GM19463 (cell line): ENCODE results near the gene VWC2L.

Experiments
- ATAC-seq: cut with Tn5 transposase; IDR thresholded peaks from one replicate; pipeline ENCODE4 v1.9.1; 2021; ENCODE audit warnings: mild to moderate bottlenecking, moderate library complexity; ENCODE audit not compliant: unreplicated experiment

VWC2L gene

DNA sequence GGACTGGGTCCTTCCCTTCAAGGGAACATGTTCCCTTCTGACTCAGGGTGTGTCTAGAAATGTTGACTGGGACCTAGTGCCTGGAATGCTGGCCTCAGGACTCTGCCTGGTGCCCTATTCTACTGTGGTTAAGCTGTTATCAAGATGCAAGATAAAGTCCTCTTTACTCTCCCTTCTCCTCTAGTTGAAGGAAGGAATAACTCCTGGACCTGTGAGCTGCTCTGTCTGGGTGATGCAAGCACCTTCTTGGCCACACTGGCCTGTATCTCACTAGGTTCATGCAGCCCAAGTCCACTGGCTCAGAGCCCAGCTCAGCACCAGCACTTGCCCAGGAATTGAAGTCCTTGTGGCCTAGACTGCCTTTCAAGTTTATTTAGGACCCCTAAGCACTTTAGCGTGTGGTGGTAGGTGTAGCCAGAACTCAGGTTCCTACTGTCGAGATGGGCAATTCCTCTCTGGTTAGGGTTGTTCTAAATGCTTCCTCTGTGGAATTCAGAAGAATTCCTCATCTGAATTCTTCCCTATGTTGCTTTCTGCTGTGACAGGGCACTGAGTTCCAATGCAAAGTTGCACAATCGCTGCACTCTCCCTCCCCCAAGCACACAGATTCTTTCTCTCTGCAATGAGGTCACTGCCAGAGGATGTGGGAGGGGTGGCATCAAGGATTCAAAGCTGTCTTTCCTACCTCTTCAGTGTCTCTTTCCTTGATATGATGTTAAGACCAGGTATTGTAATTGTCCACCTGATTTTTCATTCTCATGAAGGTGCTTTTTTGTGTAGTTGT is 54.7 kb downstream of the VWC2L start:
- ATAC-seq = no peak

DNA sequence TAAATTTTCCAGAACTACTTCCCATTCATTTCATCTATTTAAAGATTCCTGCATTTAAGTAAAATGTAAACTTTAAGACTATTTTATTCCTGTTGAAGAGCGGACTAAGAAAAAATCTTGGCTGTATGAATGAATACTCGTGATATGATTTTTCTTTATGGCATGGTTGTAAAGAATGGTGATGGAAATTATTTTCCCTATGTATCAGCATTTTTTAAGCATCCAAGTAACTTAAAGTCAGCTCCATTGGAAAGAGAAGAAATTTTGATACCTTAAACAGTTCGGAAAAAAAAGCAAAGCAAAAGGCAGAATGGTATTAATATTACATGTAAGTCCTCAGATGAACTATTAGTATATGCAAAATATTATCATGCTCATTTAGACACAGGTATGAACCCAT is 58.9 kb downstream of the VWC2L start:
- no peak for ATAC-seq

DNA sequence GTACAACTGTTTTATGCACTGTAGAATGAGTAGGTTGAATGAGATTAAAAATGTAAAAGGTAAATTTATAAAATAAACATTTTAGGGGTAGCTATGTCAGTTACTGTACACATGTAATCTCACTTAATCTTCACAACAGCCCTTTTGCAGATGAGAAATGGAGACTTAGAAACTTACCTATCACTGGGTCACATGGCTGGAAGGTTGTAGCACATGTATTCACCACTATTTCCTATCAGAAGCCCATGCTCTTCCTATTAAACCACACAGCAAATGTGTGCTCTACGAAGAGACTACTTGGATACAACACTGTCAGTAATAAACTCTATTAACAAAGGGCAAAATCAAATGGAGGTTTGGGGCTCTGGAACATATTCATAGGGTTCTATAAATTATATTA is 60.5 kb downstream of the VWC2L start:
- ATAC-seq = no peak

DNA sequence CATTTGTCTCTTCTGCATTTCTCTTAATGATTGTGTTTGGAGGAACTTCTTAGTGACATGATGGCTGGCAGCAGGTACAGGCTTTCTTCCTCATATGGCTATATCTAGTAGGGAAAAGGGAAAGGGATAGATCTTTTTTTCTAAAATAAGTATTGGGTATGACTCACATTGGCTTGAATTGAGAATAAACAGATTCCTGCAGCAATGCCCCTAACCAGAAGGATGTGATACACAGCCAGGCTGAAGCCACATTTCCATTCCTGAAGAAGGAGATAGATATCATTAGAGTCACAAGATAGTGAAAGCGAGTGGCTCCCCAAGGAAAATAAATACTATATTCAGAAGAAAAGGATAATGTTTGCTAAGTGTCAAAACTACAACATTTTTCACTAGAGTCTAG is 61.1 kb downstream of the VWC2L start:
- ATAC-seq = no peak

DNA sequence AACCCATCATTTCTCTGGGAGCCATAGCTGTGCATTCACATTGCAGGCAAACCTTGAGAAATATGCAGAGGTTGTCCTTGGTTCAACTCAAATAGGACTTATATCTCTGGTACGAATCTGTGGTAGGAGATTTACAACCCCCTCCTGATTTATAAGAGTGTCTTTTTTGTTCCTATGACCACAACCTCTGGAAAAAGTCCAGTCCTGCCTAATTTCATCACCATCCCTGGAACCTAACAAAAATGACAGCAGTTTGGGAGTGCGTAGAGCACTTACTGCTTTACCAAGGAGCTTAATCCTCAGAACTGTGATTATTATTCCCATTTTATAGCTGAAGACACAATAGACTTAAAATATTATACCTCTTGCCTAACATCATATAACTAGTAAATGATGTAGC is 66.5 kb downstream of the VWC2L start:
- ATAC-seq = no peak

DNA sequence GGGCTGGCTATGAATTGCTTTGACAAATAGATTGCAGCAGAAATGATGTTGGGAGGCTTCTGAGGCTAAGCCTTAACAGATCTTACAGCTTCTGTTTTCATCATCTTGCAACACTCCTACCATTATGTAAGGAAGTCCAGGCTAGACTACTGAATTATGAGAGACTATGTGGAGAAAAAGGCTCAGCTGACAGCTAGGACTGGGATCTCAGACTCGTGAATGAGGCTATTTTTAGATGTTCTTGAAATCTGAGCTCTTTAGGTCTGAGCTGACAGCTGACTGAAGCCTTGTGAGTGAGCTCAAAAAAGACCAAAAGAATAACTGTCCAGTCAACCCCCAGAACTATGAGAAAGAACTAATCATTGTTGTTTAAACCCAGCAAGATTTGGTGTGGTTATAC is 70.3 kb downstream of the VWC2L start:
- no peak for ATAC-seq

DNA sequence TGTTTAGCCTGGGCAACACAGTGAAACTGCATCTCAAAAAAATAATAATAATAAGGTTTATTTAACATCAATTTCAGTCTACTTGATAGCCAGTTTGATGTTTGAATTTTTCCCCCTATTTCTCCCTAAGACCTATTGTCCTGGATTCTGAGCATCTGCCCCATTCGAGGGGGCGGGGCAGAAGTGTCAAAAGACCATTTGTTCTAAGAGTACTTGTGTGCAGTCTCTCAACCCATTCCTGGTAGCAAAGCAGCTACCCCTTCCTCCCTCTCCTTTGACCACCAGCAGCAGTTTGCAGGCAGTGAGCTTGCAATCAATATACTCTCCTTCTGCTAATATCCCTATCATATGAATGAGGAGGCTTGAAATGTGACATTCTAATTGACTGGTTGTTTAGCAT is 71.9 kb downstream of the VWC2L start:
- ATAC-seq = no peak

DNA sequence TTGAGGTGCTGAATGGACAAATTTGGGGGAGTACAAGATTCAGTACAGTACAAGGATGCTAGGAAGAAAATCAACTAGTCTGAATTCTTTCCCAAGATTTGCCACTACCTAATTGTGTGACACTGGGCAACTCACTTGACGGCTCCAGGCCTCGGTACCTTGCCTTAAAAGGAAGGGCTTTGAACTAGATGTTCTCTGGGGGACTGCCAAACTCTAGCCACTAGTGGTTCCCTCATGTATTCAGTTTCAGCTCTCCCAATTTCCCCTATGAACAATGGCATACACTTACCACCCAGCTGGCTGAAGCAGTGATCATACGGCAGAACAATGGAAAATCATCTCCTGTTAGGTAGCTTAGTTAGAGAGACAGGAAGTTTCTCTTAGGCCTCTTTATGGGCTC is 73.4 kb downstream of the VWC2L start:
- no peak for ATAC-seq

DNA sequence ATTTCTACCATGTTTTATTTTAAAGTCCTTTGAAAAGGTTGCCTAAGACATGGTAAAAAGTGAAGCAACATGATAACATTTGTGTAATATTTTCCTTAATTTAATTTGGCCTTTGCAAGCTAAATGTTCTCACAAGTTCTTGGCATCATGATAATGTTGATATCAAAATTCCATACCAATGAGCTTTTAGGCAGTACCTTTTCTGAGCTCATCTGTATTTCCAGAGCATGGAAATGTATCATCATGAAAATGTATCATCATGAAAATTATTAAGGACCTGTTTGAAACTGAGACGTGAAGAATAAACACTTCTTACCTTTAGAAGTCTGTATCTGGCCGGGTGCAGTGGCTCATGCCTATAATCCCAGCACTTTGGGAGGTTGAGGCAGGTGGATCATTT is 73.8 kb downstream of the VWC2L start:
- ATAC-seq = no peak

DNA sequence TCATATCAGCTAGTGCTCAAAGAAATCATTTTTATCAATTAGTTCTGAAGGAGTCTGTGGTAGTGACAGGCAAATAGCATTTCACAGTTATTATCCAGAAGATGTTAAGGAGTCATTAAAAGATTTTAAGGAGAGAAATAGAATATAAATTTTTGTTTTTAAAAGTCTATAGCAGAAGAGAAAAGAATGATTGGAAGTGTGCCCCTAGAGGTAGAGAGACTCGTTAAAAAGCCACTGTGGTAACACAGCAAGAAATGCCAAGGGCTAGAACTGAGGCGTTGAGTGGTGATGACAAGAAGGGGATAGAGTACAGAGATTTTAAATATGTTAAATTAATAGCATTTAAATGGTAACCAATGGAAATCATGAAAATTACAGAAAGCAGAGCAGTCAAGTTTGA is 78.3 kb downstream of the VWC2L start:
- no peak for ATAC-seq

DNA sequence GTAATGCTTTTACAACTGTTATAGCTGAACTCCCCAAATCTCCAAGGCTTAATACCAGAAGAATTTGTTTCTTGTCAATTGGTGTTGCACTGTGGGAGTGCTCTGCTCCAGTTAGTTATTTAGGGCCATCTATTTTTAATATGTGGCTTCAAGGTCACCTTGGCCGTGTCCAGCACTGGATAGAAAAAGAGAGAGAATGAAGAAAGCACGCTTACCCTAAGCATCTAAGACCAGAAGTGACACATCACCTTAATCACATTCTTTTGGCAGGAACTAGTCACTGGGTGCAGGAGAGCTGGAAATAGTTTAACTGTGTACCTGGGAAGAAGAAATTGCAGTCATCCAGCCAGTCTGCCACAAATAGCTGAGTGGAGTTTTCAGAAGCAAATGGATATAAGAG is 78.8 kb downstream of the VWC2L start:
- ATAC-seq = no peak

DNA sequence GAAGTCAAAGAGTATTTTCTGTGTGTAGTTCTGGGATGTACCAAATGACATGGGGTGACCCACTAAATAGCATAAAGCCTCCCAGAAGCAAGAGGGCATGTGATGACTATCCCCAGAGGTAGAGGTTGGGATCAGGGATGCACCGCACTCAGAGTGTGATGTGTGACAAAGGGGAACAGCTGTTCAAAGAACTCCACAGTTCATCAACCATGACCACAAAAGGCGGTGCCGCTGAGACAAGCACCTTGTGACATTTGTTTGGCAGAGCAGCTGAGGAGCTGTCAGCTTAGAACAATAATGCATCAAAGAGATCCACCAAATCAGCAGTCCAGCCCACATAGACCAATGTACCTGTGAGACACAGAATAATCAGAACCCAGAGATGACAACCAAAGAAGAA is 81.3 kb downstream of the VWC2L start:
- ATAC-seq = no peak

DNA sequence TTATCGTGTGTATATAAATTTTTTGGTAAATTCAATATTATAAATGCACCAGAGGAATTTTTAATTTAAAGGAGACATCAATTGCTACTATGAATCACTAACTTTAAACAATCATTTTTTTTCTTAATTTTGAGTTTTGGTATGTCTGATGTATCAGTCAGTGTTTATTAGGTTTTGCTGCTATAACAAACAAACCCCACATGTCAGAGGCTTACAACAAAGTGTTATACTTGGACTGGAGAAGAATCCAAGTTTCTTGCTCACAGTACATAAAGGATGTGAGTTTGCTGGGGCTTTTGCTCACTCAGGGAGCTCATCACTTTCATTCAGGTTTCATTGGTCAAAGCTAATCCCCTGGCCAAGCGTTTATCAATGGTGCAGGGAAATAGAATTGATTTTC is 81.8 kb downstream of the VWC2L start:
- no peak for ATAC-seq

DNA sequence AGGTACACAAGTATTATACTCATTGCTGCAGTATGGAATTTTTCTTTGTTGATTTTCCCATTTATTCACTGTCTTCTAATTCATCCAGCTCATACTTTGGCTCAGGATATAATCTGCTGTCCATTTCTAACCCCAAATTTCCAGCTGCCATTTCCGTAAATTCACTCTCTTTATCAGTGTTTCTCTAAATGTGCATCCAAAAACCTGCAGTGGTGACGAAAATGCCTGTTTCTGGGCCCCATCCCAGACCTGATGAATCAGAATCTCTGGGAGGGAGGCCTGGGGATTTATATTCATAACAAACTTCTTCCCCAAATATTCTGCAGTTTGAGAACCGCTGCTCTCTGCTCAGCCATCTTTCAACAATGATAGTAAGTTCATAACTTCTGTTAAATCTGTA is 86.6 kb downstream of the VWC2L start:
- no peak for ATAC-seq

DNA sequence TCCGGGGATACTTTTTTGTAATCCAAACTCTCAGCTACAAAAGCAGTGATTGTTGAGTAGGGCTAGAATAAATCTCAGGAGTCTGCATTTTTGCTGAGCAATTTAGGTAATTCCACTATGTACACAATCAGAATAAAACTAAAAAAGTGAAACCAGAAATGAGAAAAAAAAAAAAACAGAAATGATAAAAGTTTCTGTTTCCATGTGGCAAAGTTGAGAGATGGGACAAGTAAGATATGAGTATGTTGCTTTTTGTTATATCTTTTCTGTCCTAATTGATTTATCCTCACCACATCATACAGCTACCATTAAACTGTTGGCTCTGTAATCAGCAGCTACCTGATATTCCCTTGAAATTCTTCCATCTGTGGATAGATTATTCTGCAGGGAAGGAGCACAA is 92.7 kb downstream of the VWC2L start:
- no peak for ATAC-seq

DNA sequence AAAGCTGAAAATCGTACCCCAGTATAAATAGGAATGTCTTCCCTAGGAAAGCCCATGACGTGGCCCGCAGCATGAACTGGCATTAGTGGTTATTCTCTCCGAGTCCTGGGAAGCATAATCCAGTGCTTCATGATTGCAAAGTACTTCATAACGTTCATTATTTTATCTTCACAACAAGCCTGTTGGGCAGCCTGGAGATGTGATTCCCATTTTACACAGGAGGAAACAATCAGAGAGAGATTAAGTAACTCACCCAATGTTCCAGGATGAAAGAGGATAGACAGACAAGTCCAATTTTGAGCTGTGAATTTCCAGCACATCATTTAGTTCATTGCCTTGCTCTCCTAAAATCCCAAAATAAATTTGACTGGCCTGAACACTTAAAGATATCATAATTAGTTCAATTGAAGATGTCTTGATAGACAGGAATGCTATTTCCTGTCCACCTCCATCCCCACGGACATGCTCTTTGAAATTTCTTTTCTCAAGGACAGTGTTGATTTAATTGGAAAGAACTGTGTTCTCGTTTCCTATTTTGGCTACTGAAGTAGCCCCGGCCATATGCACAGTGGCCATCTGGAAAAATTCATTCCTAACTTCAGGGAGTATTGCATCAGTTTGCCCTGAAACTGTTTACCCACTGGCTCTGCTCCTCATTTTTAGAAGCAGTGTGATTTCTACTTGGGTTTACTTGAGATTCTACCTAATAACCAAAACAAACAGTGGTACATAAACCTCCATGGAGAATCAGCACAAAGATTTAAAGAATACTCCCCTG is 93.9 kb downstream of the VWC2L start:
- ATAC-seq = no peak

DNA sequence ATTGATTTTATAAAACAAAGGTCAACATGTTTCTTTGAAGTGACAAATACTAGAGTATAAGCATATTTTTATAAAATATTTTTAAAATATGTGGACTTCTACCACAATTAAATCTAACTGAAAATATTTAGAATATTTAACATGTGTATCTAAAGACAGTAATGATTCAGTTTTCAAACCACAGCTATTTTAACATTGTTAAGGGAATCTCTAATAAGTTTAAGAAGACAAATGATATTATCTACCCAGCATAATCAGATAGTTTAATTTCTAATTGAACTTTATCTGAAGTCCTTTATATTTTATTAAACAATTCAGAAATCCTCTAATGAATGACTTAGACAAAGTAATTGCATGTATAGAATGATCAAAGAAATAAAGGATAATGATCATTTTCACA is 96.2 kb downstream of the VWC2L start:
- ATAC-seq = no peak

DNA sequence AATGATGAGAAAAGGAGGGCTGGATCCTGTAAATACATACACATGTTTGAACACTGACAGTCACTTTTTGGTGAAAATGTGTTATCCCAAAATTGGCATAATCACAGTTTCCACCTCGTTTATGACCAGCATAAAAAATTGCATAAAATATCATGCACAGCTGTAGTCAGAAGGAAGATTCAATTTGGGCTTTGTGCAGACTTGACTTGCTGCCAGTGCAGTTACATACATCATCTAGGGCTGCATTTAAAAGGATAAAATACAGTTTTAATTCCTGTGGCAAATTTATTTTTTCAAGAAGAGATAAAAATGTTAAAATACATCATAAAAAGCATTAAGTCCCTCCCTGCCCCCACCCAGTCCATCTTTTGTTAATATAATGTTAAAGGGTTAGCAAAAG is 103.8 kb downstream of the VWC2L start:
- no peak for ATAC-seq

DNA sequence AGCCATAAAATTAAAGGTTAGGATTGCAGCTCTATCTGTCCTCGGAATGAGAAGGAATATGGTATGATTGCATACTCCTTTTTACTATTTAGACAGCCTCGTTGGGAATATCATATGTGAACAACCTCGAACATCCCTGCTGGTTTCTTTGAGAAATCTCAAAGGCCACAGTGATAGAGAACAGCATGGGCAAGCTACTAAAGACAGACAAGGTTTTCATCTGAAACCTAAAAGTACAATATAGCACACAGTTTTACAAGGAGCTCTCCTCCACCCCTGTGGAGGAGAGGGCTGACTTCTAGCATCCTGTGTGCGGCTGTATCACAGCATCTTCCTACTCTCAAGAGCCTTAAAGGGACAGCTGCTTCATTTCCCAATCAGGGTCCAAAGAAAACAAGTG is 104.3 kb downstream of the VWC2L start:
- ATAC-seq = no peak

DNA sequence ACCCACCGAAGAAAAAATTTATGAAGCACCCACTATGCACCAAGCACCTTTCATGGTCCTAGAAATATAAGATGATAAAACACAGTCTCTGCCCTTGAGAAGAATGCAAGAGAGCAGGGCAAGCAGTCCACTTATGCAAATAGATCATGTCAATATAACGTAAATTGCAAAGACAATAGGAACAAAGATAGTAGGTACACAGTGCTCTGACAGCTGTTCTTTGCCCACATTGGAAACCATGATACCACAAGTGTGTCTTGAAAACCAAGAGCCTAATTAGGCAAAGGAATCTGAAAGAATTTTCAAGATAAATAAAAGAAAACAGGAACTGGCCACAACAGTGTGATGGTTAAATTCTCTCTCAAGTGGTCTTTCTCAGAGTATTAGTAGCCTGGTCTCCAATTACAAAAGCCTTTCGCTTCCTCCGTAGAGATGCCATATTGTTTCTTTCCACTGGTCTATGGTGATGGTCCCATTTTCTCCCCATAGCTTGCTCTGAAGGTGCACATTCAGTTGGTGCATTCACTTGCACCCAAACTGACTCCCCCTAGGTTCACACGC is 108.5 kb downstream of the VWC2L start:
- peak; percentile 51 for ATAC-seq

DNA sequence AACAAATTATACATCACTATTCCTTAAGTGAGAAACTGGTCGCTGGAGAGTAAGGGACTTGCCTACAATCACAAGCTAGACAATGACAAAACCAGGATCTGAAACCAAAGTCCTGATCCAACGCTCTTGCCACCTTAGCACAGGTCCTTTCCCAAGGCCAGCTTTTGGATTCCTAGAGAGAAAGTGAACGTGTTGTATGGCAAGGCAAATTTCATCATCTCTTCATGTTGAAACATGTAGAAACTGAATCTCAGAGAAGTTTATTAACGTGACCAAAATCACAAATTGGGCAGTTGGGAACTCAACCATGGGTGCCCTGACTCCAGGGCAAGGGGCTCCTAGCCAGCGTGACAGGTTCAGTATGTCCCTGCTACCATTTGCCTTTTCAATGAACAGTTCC is 118.2 kb downstream of the VWC2L start:
- ATAC-seq = no peak

DNA sequence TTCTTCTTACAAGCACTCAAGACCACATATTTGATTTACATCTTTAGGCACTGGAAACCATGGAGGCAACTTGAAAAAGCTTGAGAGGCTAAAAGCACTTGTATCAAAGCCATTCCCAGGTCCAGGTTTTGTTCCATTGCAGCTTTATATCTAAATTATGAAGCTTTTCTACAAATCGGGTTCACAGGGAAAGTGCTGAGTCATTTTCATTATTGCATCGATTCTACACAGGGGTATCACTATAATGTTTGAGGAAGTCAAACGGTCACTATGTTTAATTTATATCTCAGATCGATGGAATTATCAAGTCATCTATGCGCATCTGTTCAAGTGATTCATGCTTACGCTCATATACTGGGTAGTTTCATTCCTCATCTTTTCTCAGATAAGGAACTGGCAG is 118.7 kb downstream of the VWC2L start:
- no peak for ATAC-seq
